Gastroesophageal sphincter (tissue), 4 donors: ENCODE data around the gene TMEM86A. TPM values are rescaled to one million over a fixed set of nuclear protein-coding genes. Genes with fewer than 3 reads are reported as not detected.

Experiments used
- ATAC-seq: fragments of 150-250 bp; one replicate; pipeline ENCODE4 v1.9.1; 2016; ENCODE audit warnings: mild to moderate bottlenecking, moderate library complexity
- H3K27ac ChIP-seq, 4 donors: fragments of 200-600 bp; sonication (generic) in 3 of 4; 1 replicate in 3 of 4; 2 replicates in 1 of 4; pipeline ENCODE4 v1.5.1; 2016 to 2019
- H3K27me3 ChIP-seq: fragments of 200-600 bp; sonication (generic); one replicate; pipeline ENCODE4 v1.5.1; 2019
- H3K36me3 ChIP-seq, 2 donors: fragments of 200-600 bp; sonication (generic); one replicate each; pipeline ENCODE4 v1.5.1; 2019; ENCODE audit warnings: control low read depth in 1 of 2
- H3K4me1 ChIP-seq, 3 donors: fragments of 200-600 bp; sonication (generic); 1 replicate in 2 of 3; 2 replicates in 1 of 3; pipeline ENCODE4 v1.5.1; 2016 to 2019; ENCODE audit warnings: control low read depth in 2 of 3
- H3K4me3 ChIP-seq, 2 donors: fragments of 200-600 bp; sonication (generic); one replicate each; pipeline ENCODE4 v1.5.1; 2019; ENCODE audit warnings: mild to moderate bottlenecking in 1 of 2, moderate library complexity in 1 of 2
- H3K9me3 ChIP-seq, 3 donors: fragments of 200-600 bp; sonication (generic); one replicate each; pipeline ENCODE4 v1.5.1; 2017 to 2019; ENCODE audit warnings: control low read depth in 2 of 3
- CTCF ChIP-seq, 4 experiments: fragments of 200-600 bp in 2 of 4; fragments of 450-650 bp in 2 of 4; sonication (generic) in 1 of 4; IDR thresholded peaks; one replicate each; pipeline ENCODE4 v1.5.1; 2017 to 2019; ENCODE audit warnings: antibody characterized with exemption in 4 of 4, mild to moderate bottlenecking in 2 of 4, moderate library complexity in 2 of 4
- EP300 ChIP-seq: sonication (generic); formaldehyde crosslinking; IDR thresholded peaks from one replicate; pipeline ENCODE4 v1.6.1; 2017; ENCODE audit warnings: antibody characterized with exemption, mild to moderate bottlenecking
- POLR2A ChIP-seq, 2 donors: fragments of 450-650 bp; IDR thresholded peaks; one replicate each; pipeline ENCODE4 v1.6.1; 2017; ENCODE audit warnings: antibody characterized with exemption in 2 of 2, mild to moderate bottlenecking in 2 of 2, moderate library complexity in 1 of 2
- POLR2AphosphoS5 ChIP-seq: sonication (generic); formaldehyde crosslinking; IDR thresholded peaks from one replicate; pipeline ENCODE4 v1.6.1; 2017; ENCODE audit warnings: antibody characterized with exemption
- WGBS, 2 donors: methylation state at CpG; one replicate each; pipeline ENCODE4 v1.1.5; 2018; ENCODE audit warnings: low coverage in 1 of 2; 5-methylcytosine and 5-hydroxymethylcytosine counted together
- total RNA-seq, 4 donors: library from RNA; depleted of rRNA; stranded (reverse); fragments of >200 nt; gene quantifications; one replicate each; pipeline ENCODE4 v1.1.0, GENCODE V29; 2016

TMEM86A gene
- total RNA-seq, 4 donors from 2014 or later = 2.6 to 5.5 (median 3.1) TPM

GRCh38 chr11:18743900-18744514 lies 45.4 kb downstream of the TMEM86A start:
- Histone ChIP-seq H3K4me1 (no peaks in the 10 kb centered on the region), H3K4me3 (no peak overlapping the region), H3K27me3 (no peaks in the 10 kb centered on the region), H3K9me3 (no peaks in the 10 kb centered on the region), H3K27ac (no peak overlapping the region), H3K36me3 (no peaks in the 10 kb centered on the region)
- no peak for TF ChIP-seq POLR2AphosphoS5
- no peak for TF ChIP-seq CTCF (IDR thresholded peaks at IDR 0.05)
- no peak for TF ChIP-seq POLR2A (IDR thresholded peaks at IDR 0.05)
- no peak for TF ChIP-seq EP300
- WGBS, 2 donors = 80 to 89% methylated on average over 2 to 5 of the region's 15 CpGs
- ATAC-seq = no peak

GRCh38 chr11:18745251-18745650 lies 46.7 kb downstream of the TMEM86A start:
- WGBS, 2 donors = 63 to 78% methylated on average over 6 of the region's 6 CpGs
- no peaks in the 10 kb centered on the region for H3K27me3 ChIP-seq
- H3K9me3 ChIP-seq = no peaks in the 10 kb centered on the region
- H3K27ac ChIP-seq = no peak overlapping the region
- no peaks in the 10 kb centered on the region for H3K4me1 ChIP-seq
- H3K36me3 ChIP-seq = no peaks in the 10 kb centered on the region
- H3K4me3 ChIP-seq = no peak overlapping the region
- no peak for ATAC-seq
- no peak for TF ChIP-seq POLR2AphosphoS5

GRCh38 chr11:18748766-18749365 lies 50.3 kb downstream of the TMEM86A start:
- no peaks in the 10 kb centered on the region for H3K36me3 ChIP-seq
- no peak for ATAC-seq
- 52 to 81% methylated on average over 5 to 6 of the region's 13 CpGs for WGBS, 2 donors
- no peak for TF ChIP-seq EP300
- no peak for TF ChIP-seq POLR2AphosphoS5
- TF ChIP-seq POLR2A (IDR thresholded peaks at IDR 0.05) = no peak
- TF ChIP-seq CTCF (IDR thresholded peaks at IDR 0.05) = no peak
- H3K4me1 ChIP-seq = no peaks in the 10 kb centered on the region
- no peak overlapping the region for H3K27ac ChIP-seq
- no peaks in the 10 kb centered on the region for H3K9me3 ChIP-seq
- H3K4me3 ChIP-seq = no peak overlapping the region
- no peaks in the 10 kb centered on the region for H3K27me3 ChIP-seq

DNA sequence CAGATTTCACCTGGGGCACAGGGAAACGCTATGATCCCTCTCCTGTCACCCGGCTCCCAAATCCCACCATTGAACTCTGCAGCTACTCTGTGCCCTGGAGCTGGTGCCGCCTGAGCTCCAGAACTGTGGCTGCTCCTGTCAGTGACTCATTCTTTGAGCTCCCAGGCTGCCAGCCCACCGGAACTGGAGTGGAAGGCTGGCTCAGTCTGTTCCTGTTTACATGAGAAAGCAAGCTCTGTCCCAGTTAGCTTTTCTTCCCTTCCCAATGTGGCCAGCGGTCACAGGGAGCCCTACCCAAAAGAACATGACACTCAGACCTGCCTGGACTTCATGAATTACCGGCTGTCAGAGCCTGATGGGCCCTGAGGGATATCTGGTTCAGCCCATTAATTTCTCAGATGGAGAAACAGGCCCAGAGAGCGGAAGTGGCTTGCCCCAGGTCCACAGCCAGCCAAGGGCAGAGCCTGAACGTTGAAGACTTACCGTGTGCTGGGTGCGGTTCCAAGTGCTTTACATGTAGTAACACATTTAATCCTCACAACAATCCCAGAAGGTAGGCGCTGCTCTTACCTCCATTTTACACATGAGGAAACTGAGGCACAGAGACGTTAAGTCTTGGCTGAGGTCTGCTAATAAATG lies 51.2 kb downstream of the TMEM86A start:
- no peak overlapping the region for H3K4me3 ChIP-seq
- no peaks in the 10 kb centered on the region for H3K36me3 ChIP-seq
- H3K4me1 ChIP-seq = no peaks in the 10 kb centered on the region
- WGBS, 2 donors = 50 to 83% methylated on average over 1 to 7 of the region's 12 CpGs
- no peaks in the 10 kb centered on the region for H3K9me3 ChIP-seq
- TF ChIP-seq EP300 (no peak), POLR2AphosphoS5 (no peak), POLR2A (IDR thresholded peaks at IDR 0.05) (no peak), CTCF (IDR thresholded peaks at IDR 0.05) (no peak)
- ATAC-seq = no peak
- no peak overlapping the region for H3K27ac ChIP-seq
- no peaks in the 10 kb centered on the region for H3K27me3 ChIP-seq

GRCh38 chr11:18750944-18751343 lies 52.4 kb downstream of the TMEM86A start:
- no peak for ATAC-seq

More at GRCh38 chr11:18750944-18751343, 52.4 kb downstream of the TMEM86A start:
- no peak for TF ChIP-seq POLR2AphosphoS5
- TF ChIP-seq EP300 = no peak
- TF ChIP-seq POLR2A (IDR thresholded peaks at IDR 0.05) = no peak
- TF ChIP-seq CTCF (IDR thresholded peaks at IDR 0.05) = no peak
- Histone ChIP-seq H3K36me3 (no peaks in the 10 kb centered on the region), H3K4me1 (no peaks in the 10 kb centered on the region), H3K4me3 (no peak overlapping the region), H3K9me3 (no peaks in the 10 kb centered on the region), H3K27me3 (peaks cover 9% of the 10 kb centered on the region), H3K27ac (no peak overlapping the region)
- WGBS, 2 donors = 58 to 75% methylated on average over 2 of the region's 3 CpGs
